Coronary artery (tissue), 2 donors: ENCODE measurements around the gene GNPTAB.
A peak's percentile ranks its signal among the peaks of the same experiment; 100 is the strongest.
"Not testable (repeated sequence)": the region's sequence is repeated elsewhere in the genome, so short reads cannot be mapped to it uniquely, and the experiment has no call there.

Source experiments
- DNase-seq: peaks from one replicate; pipeline ENCODE4 v3.0.0-alpha.2; 2017; ENCODE audit warnings: low spot score
- H3K27ac ChIP-seq, 2 donors: fragments of 200-600 bp; sonication (generic); one replicate each; pipeline ENCODE4 v1.5.1; 2016 to 2019
- H3K4me3 ChIP-seq: fragments of 200-600 bp; sonication (generic); 2 replicates; pipeline ENCODE4 v1.5.1; 2016; ENCODE audit warnings: mild to moderate bottlenecking, moderate library complexity
- CTCF ChIP-seq: fragments of 200-600 bp; sonication (generic); IDR thresholded peaks from one replicate; pipeline ENCODE4 v1.5.1; 2019; ENCODE audit warnings: antibody characterized with exemption

The GNPTAB gene

GRCh38 chr12:101857043-101857558 lies 26.3 kb upstream of the GNPTAB start:
- H3K4me3 ChIP-seq = no peak overlapping the region
- DNase-seq = no peak
- H3K27ac ChIP-seq = peak overlapping the region in 1 of 2 donors; percentile 15
- no peak for TF ChIP-seq CTCF

GRCh38 chr12:101856614-101857013 lies 25.9 kb upstream of the GNPTAB start:
- DNase-seq, H3K4me3 ChIP-seq, H3K27ac ChIP-seq: not testable (repeated sequence)

- Histone ChIP-seq H3K27ac (no peak overlapping the region), H3K4me3 (no peak overlapping the region)
- TF ChIP-seq CTCF = no peak
- no peak for DNase-seq
Measured at GRCh38 chr12:101855976-101856375, 25.2 kb upstream of the GNPTAB start.

DNA sequence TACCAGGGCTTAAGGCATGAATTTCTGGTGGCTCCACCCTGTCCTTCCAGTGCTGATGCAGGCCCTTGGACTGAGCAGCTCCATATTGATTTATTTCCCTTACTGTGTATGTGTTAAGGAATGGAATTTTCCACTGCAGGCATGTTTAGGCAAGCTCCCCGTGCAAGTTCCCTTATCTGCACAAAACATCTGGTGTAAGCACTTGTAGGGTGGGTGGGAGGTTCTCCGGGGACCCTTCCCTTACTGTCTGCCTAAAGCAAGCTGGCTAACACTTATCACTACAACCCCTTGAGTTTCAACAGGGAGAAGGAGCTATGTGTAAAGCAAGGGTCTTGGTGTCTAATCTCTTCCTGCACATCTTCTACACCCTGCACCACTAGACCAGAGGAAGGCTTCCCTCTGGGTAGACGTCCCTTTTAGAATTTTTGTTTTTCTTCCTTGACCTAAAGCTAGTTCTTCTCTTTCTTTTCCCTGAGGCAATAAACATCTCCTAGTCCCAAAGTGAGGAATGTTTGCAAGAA lies 24.7 kb upstream of the GNPTAB start:
- Histone ChIP-seq H3K27ac (no peak overlapping the region), H3K4me3 (no peak overlapping the region)
- no peak for TF ChIP-seq CTCF
- DNase-seq = no peak

DNA sequence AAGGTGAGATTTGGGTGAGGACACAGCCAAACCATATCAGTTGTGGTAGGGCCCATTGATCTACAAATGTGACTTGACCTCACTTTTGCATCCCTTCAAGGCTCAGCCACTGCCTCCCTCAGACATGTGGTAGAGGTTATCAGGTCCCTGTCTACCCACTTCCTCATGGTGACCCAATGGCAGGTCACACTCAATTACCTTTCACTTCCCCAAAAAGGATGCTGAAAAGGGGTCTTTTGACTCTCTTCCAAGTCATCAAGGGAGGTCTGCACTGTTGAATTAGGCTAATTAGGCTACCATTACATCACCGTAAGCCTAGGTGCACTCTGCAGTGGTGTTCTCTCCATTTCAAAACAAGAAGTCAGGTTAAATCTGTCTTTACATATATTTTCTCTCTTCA lies 24.0 kb upstream of the GNPTAB start:
- TF ChIP-seq CTCF = no peak
- Histone ChIP-seq H3K27ac (no peak overlapping the region), H3K4me3 (no peak overlapping the region)
- DNase-seq = no peak

GRCh38 chr12:101852998-101853397 lies 22.2 kb upstream of the GNPTAB start:
- no peak for DNase-seq
- Histone ChIP-seq H3K27ac (no peak overlapping the region), H3K4me3 (no peak overlapping the region)
- no peak for TF ChIP-seq CTCF

DNA sequence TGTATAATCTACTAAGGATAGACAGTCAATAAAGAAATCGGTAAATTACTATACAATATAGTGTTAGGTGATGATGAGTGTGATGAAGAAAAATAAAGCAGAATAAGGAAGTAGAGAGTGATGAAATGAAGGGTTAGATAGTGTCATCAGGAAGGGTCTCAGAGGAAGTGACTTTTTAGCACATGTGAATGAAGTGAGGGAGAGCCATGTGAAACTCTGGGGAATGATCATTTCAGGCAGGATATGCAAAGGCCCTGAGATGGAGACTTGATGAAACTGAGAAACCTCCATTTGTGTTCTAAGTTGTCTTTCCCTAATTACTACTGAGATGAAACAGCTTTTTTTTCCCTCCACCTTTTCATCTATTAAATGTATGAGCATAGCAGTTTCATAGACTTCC lies 19.4 kb upstream of the GNPTAB start:
- DNase-seq = no peak
- TF ChIP-seq CTCF = no peak
- Histone ChIP-seq H3K4me3 (no peak overlapping the region), H3K27ac (no peak overlapping the region)

- no peak overlapping the region for H3K4me3 ChIP-seq
- DNase-seq = no peak
- no peak for TF ChIP-seq CTCF
- no peak overlapping the region for H3K27ac ChIP-seq
Measured at GRCh38 chr12:101847325-101847724, 16.6 kb upstream of the GNPTAB start.
